Activated B cell treated with CpG ODN at 0.5 μM for 24 hours (primary cell): Measurements from ENCODE around the gene ARHGEF19. TPM values are rescaled to one million over a fixed set of nuclear protein-coding genes. Genes with fewer than 3 reads are reported as not detected.

Source experiments
- ATAC-seq: fragments of 200-7000 bp; cut with Tn5 transposase; one replicate; pipeline ENCODE4 v1.10.0; 2021; ENCODE audit warnings: low read depth, mild to moderate bottlenecking, moderate library complexity
- CTCF ChIA-PET: fragments of 350-600 bp; sonication (Branson Sonifier 250); formaldehyde crosslinking; loops from one replicate; lab custom pipeline; 2021; ENCODE audit warnings: antibody characterized with exemption; lab: Charles Lee
- POLR2A ChIA-PET: fragments of 350-600 bp; sonication (Branson Sonifier 250); formaldehyde crosslinking; loops from one replicate; lab custom pipeline; 2021; ENCODE audit warnings: antibody characterized with exemption; lab: Charles Lee
- DNase-seq: peaks from one replicate; pipeline ENCODE4 v3.0.0; 2022
- H3K27ac Mint-ChIP-seq: one replicate; pipeline ENCODE4 v1.8.0; 2020; ENCODE audit warnings: mixed read lengths
- H3K27me3 Mint-ChIP-seq: one replicate; pipeline ENCODE4 v1.8.0; 2021; ENCODE audit warnings: mixed read lengths
- H3K36me3 Mint-ChIP-seq: one replicate; pipeline ENCODE4 v1.8.0; 2021; ENCODE audit warnings: low read depth, mixed read lengths
- H3K4me1 Mint-ChIP-seq: one replicate; pipeline ENCODE4 v1.8.0; 2021; ENCODE audit warnings: mixed read lengths
- H3K4me3 Mint-ChIP-seq: one replicate; pipeline ENCODE4 v1.8.0; 2020; ENCODE audit warnings: mild to moderate bottlenecking, mixed read lengths
- H3K9me3 Mint-ChIP-seq: one replicate; pipeline ENCODE4 v1.8.0; 2020; ENCODE audit warnings: mixed read lengths
- intact Hi-C: fragments of 100-400 bp; cut with micrococcal nuclease; formaldehyde crosslinking; loops from one replicate; pipeline ENCODE4 v1.15.1; 2024
- total RNA-seq: library from RNA; stranded (reverse); gene quantifications from 2 replicates; pipeline ENCODE4 v1.2.3, GENCODE V29; 2022
- TF ChIP-seq, protein P1 (sequence below): fragments of 200-600 bp; IDR thresholded peaks from one replicate; pipeline ENCODE4 v1.8.0; 2022; ENCODE audit warnings: antibody characterized with exemption, mild to moderate bottlenecking

ARHGEF19 gene
- total RNA-seq, 1 donor from 2014 or later: 7.7 TPM

DNA sequence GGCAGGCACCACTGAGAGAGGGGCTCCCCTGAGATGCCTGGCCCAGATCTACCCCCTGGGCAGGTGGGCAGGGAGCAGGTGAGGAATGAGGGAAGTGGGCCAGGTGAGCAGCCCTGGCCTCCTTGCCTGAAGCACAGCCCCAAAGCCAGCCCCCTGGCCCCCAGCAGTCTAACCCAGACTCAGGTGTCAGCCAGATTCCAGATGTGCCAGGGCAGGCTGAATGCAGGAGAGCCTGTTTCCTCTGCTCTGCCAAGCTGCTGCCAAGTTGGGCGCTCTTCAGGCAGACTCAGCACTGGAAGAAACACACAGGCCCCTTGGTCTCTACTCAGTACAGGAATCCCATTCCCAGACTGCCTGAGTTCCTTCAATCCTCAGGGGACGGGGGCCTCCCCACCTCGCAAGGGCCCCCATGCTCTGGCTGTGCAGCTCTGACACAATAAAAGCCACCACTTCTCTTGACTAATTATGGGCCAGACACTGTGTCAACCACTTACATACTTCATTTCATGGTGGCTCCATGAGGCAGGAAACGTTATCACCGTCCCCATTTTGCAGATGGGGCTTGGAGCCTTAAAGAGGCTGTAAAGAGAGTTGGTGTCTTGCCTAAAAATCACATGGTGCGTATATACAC lies 20.4 kb downstream of the ARHGEF19 start:
- POLR2A ChIA-PET: no interaction called here
- Mint-ChIP-seq H3K9me3 (no peaks in the 10 kb centered on the region), H3K27me3 (peaks cover 19% of the 10 kb centered on the region), H3K27ac (no peak overlapping the region), H3K4me3 (no peak overlapping the region), H3K4me1 (no peaks in the 10 kb centered on the region), H3K36me3 (peaks cover 3% of the 10 kb centered on the region)
- TF ChIP-seq, protein P1, sequence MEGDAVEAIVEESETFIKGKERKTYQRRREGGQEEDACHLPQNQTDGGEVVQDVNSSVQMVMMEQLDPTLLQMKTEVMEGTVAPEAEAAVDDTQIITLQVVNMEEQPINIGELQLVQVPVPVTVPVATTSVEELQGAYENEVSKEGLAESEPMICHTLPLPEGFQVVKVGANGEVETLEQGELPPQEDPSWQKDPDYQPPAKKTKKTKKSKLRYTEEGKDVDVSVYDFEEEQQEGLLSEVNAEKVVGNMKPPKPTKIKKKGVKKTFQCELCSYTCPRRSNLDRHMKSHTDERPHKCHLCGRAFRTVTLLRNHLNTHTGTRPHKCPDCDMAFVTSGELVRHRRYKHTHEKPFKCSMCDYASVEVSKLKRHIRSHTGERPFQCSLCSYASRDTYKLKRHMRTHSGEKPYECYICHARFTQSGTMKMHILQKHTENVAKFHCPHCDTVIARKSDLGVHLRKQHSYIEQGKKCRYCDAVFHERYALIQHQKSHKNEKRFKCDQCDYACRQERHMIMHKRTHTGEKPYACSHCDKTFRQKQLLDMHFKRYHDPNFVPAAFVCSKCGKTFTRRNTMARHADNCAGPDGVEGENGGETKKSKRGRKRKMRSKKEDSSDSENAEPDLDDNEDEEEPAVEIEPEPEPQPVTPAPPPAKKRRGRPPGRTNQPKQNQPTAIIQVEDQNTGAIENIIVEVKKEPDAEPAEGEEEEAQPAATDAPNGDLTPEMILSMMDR: no peak
- intact Hi-C loops: no loop called here
- ATAC-seq (no peak), DNase-seq (no peak)
- CTCF ChIA-PET: interaction anchor here (9.4 kb wide), 1 partner anchor 112 kb away, joined by 126 read pairs; no protein-coding TSS in a partner anchor

DNA sequence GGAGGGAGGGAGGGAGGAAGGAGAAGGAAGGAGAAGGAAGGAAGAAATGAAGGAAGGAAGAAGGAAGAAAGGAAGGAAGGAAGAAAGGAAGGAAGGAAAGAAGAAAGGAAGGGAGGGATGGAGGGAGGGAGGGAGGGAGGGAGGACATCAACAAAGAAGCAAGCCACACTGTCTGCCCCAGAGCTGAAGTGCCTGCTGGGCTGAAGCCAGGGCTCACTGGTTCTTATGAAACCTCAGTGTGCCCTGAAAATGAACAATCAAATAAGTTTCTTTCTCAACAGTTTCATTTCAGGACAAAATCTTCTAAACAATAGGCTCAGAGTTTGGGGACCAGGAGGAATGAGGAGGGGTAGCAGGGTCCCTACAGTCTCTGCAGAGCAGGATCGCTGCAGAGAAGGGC lies 21.1 kb downstream of the ARHGEF19 start:
- Mint-ChIP-seq H3K27me3 (peaks cover 19% of the 10 kb centered on the region), H3K4me1 (no peaks in the 10 kb centered on the region), H3K9me3 (no peaks in the 10 kb centered on the region), H3K4me3 (no peak overlapping the region), H3K27ac (no peak overlapping the region), H3K36me3 (no peaks in the 10 kb centered on the region)
- CTCF ChIA-PET: interaction anchor here (9.4 kb wide), 1 partner anchor 111 kb away, joined by 126 read pairs; no protein-coding TSS in a partner anchor
- POLR2A ChIA-PET: interaction anchor here (0.6 kb wide), 1 partner anchor 53 kb away, joined by 5 read pairs; no protein-coding TSS in a partner anchor
- ATAC-seq (no peak), DNase-seq (no peak)
- TF ChIP-seq, protein P1: no peak
- intact Hi-C loops: no loop called here

DNA sequence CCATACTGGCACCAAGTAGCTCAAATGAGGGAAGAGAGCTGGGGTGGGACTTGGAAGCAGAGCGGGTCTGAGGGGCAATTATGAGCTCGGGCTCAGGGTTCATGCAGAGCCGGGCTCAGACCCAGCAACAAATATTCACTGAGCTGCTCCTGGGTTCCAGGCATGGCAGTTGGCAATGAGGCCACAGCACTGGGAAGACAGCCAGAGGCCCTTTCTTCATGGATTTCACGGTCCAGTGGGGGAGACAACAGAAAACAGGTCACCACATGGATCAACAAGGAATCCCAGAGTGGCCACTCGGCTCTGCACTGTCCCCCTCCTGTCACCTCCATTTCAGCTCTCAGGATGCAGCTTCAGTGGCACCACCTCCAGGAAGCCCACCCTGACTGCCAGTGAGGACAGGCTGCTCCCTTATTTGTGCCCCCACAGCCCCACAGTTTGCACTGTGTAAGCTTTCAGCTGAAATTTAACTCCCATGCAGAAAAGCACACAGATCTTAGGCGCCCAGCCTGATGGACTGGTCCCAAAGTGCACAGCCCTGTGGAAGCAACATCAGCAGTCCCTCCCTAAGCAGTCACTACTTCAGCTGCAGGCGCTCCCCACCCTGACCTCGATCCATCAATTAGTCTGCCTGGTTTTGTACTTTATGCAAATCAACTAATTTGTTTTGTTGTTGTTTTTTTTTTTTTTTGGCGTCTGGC lies 22.4 kb downstream of the ARHGEF19 start:
- POLR2A ChIA-PET: no interaction called here
- TF ChIP-seq, protein P1: no peak
- CTCF ChIA-PET: interaction anchor here (0.8 to 9.4 kb wide), 2 partner anchors 110 to 173 kb away, joined by 3 to 126 read pairs; no protein-coding TSS in a partner anchor
- ATAC-seq (no peak), DNase-seq (no peak)
- H3K4me1 Mint-ChIP-seq: no peaks in the 10 kb centered on the region
- no peaks in the 10 kb centered on the region for H3K36me3 Mint-ChIP-seq
- H3K27ac Mint-ChIP-seq: no peak overlapping the region
- intact Hi-C loops: no loop called here
- no peaks in the 10 kb centered on the region for H3K9me3 Mint-ChIP-seq
- H3K4me3 Mint-ChIP-seq: no peak overlapping the region
- peaks cover 19% of the 10 kb centered on the region for H3K27me3 Mint-ChIP-seq

DNA sequence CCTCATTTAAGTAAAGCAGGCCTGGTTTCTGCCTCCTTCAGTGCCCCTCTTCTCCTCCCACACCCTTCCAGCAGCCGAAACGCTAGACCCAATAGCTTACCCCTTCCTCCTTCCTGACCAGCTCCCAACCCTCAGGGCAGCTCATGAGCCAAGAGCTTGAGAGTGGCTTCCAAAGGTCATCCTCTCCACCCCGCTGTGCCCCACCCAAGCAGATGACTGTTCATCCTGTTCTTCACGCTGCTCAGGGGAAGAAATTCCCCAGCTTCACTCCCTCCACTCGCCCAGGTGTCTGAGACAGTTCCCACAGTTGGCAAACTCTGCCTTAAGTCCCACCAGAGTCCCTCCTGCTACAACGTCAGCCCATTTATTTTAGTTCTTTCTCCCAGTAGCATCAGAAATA lies 23.4 kb downstream of the ARHGEF19 start:
- intact Hi-C loops: no loop called here
- no peaks in the 10 kb centered on the region for H3K36me3 Mint-ChIP-seq
- no peaks in the 10 kb centered on the region for H3K9me3 Mint-ChIP-seq
- TF ChIP-seq, protein P1: no peak
- ChIA-PET CTCF (interaction anchor here (9.4 kb wide), 1 partner anchor 109 kb away, joined by 126 read pairs; no protein-coding TSS in a partner anchor), POLR2A (interaction anchor here (0.7 to 0.9 kb wide), 2 partner anchors 109 to 163 kb away, joined by 4 read pairs; partner anchors contain the start of gene FBXO42)
- DNase-seq (no peak), ATAC-seq (no peak)
- H3K27me3 Mint-ChIP-seq: peaks cover 19% of the 10 kb centered on the region
- H3K27ac Mint-ChIP-seq: no peak overlapping the region
- H3K4me3 Mint-ChIP-seq: no peak overlapping the region
- H3K4me1 Mint-ChIP-seq: no peaks in the 10 kb centered on the region
